ENCODE results near the gene SLC9C1. TPM values are rescaled to one million over a fixed set of nuclear protein-coding genes. Genes with fewer than 3 reads are reported as not detected.

The SLC9C1 gene
- total and polyA plus RNA-seq, 9 of the 15 experiments (the other 6 are each of a cell fraction or from before 2014, with no cell fraction given): not detected

GRCh38 chr3:112339609-112340008 lies 45.6 kb upstream of the SLC9C1 start:
- H3K4me2 ChIP-seq (ENCODE audit: insufficient read depth, low read length): no peak overlapping the region
- FAIRE-seq (no peak), ATAC-seq (no peak), DNase-seq (ENCODE audit: extremely low read depth in 1 of 4, low spot score in 3 of 4) (no peak)
- H2AFZ ChIP-seq (ENCODE audit: low read depth, low read length): no peak overlapping the region
- ChIA-PET POLR2A (no interaction called here), CTCF (ENCODE audit: low intra/inter-chr PET ratio) (no interaction called here)
- TF ChIP-seq NR2C2 (CRISPR knock-in tag; IDR thresholded peaks at IDR 0.05): no peak
- TF ChIP-seq NR2C2 (tag; IDR thresholded peaks at IDR 0.05): no peak
- TF ChIP-seq MBD1 (CRISPR knock-in tag; IDR thresholded peaks at IDR 0.05): no peak
- no peak for TF ChIP-seq KAT8 (IDR thresholded peaks at IDR 0.05; ENCODE audit: low read depth)
- TF ChIP-seq KDM5B (IDR thresholded peaks at IDR 0.05; ENCODE audit: insufficient replicate concordance, low read depth, low read length): no peak
- TF ChIP-seq ZNF445 (CRISPR knock-in tag; IDR thresholded peaks at IDR 0.05; ENCODE audit: low read depth): no peak
- H3K9me1 ChIP-seq (ENCODE audit: control insufficient read depth, insufficient read depth, low read length): no peaks in the 10 kb centered on the region
- H3K9me3 ChIP-seq (replicated peaks; ENCODE audit: control insufficient read depth, insufficient read depth, low read depth, low read length): no peaks in the 10 kb centered on the region
- H3K27me3 ChIP-seq (ENCODE audit: control insufficient read depth in 2 of 2, insufficient read depth in 2 of 2, low read length in 2 of 2): no peaks in the 10 kb centered on the region; a peak in 1 of 5 replicates
- no TSS peak for BruUV-seq (replicated peaks)
- H3K27ac ChIP-seq (ENCODE audit: extremely low read depth, low read depth, low read length): no peak overlapping the region
- no peaks in the 10 kb centered on the region for H3K4me1 ChIP-seq (replicated peaks in 1 of 2; ENCODE audit: control insufficient read depth in 2 of 2, insufficient read depth in 2 of 2, low read length in 2 of 2)
- no peaks in the 10 kb centered on the region for H4K20me1 ChIP-seq (replicated peaks; ENCODE audit: control insufficient read depth, insufficient read depth, low read length)
- in situ Hi-C loops (cut with MboI) (no loop called here), intact Hi-C loops (cut with micrococcal nuclease) (no loop called here)
- no peak overlapping the region for H3K9ac ChIP-seq (ENCODE audit: insufficient read depth in 1 of 2, low read depth in 2 of 2, low read length in 2 of 2)
- no peaks in the 10 kb centered on the region for H3K79me2 ChIP-seq (ENCODE audit: control insufficient read depth, insufficient read depth, low read length)
- WGBS (ENCODE audit: insufficient coverage, low coverage, missing lambda C conversion rate): 0% methylated on average over 2 of the region's 2 CpGs
- no peak overlapping the region for H3K4me3 ChIP-seq
- H3K36me3 ChIP-seq (ENCODE audit: control insufficient read depth, insufficient read depth, low read length): no peaks in the 10 kb centered on the region
